ENCODE measurements around the gene C6orf136. TPM values are rescaled to one million over a fixed set of nuclear protein-coding genes. Genes with fewer than 3 reads are reported as not detected.

The C6orf136 gene
- total and polyA plus RNA-seq, 9 of the 15 experiments (the other 6 are each of a cell fraction or from before 2014, with no cell fraction given): 14.1 to 63.1 (median 18.4) TPM

DNA sequence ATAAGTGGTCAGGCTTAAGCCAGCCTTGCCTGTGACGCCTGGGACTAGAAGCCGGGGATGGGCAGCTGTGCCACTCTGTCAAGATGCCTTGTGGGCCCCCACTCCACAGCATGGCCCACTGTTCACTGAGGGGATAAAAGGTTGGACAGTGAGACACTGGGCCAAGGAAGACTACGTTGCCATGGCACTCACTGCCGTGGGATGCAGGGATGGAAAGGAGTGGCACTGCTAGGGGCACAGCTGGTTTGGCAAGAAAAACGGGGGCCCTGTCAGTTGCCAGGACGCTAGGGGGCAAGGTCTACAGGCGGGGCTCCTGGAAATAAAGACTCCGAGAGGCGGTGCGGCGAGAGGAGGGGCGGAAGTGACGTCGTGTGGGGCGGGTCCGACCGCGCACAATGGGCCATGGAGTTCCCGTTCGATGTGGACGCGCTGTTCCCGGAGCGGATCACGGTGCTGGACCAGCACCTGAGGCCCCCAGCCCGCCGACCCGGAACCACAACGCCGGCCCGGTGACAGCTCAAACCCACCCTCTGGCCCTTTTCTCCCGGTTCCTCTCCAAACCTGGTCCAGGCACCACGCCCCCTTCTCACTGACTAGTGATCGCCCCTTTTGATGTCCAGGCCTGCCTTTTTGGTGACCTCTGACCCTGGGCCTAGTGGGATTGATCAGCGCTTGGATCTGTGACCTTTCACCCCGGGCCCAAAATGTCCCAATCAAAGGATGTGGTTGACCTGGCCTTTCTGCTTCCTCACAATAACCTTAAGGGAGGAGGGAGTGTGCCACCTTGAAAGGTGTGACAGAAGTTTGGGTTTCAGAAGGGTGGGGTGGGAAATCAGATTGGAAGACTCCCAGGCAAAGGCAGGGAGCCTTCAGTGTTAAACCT is 20.2 kb upstream of the C6orf136 start, which contains the start of gene ATAT1 (continued):
- TF ChIP-seq ZBTB17 (CRISPR knock-in tag; IDR thresholded peaks at IDR 0.05) (peak; percentile 46; the same call in 1 of the 2 replicates), ESRRB (CRISPR knock-in tag; IDR thresholded peaks at IDR 0.05; ENCODE audit: borderline replicate concordance) (0 out of 2 replicates have a peak, but pooled peaks have one; percentile 15), CBX3 (IDR thresholded peaks at IDR 0.05; ENCODE audit: borderline replicate concordance in 1 of 2, low read length in 2 of 2) (no peak), GABPA (tag; conservative IDR thresholded peaks at IDR 0.05; ENCODE audit: low read depth) (peak; percentile 83), SRSF1 (IDR thresholded peaks at IDR 0.05; ENCODE audit: low read depth, low read length) (0 out of 2 replicates have a peak, but pooled peaks have one; percentile 31), HCFC1 (IDR thresholded peaks at IDR 0.05; ENCODE audit: low read depth, low read length) (no peak; the same call in 1 of the 2 replicates), POU5F1 (IDR thresholded peaks at IDR 0.05; ENCODE audit: borderline replicate concordance, low read depth, low read length, partially characterized antibody) (no peak), SREBF1 (IDR thresholded peaks at IDR 0.05; ENCODE audit: borderline replicate concordance, low read depth, low read length) (no peak), ZFX (CRISPR knock-in tag; IDR thresholded peaks at IDR 0.05) (peak; percentile 51)
- TF ChIP-seq, protein P1, sequence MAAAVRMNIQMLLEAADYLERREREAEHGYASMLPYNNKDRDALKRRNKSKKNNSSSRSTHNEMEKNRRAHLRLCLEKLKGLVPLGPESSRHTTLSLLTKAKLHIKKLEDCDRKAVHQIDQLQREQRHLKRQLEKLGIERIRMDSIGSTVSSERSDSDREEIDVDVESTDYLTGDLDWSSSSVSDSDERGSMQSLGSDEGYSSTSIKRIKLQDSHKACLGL (CRISPR knock-in tag; IDR thresholded peaks at IDR 0.05; ENCODE audit: borderline replicate concordance, poor library complexity, severe bottlenecking): no peak
- TF ChIP-seq, protein P2, sequence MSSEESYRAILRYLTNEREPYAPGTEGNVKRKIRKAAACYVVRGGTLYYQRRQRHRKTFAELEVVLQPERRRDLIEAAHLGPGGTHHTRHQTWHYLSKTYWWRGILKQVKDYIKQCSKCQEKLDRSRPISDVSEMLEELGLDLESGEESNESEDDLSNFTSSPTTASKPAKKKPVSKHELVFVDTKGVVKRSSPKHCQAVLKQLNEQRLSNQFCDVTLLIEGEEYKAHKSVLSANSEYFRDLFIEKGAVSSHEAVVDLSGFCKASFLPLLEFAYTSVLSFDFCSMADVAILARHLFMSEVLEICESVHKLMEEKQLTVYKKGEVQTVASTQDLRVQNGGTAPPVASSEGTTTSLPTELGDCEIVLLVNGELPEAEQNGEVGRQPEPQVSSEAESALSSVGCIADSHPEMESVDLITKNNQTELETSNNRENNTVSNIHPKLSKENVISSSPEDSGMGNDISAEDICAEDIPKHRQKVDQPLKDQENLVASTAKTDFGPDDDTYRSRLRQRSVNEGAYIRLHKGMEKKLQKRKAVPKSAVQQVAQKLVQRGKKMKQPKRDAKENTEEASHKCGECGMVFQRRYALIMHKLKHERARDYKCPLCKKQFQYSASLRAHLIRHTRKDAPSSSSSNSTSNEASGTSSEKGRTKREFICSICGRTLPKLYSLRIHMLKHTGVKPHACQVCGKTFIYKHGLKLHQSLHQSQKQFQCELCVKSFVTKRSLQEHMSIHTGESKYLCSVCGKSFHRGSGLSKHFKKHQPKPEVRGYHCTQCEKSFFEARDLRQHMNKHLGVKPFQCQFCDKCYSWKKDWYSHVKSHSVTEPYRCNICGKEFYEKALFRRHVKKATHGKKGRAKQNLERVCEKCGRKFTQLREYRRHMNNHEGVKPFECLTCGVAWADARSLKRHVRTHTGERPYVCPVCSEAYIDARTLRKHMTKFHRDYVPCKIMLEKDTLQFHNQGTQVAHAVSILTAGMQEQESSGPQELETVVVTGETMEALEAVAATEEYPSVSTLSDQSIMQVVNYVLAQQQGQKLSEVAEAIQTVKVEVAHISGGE (CRISPR knock-in tag; IDR thresholded peaks at IDR 0.05): peak in 2 of 3 experiments; percentile 53 to 66; a peak in 3 of 6 replicates
- TF ChIP-seq, protein P3, sequence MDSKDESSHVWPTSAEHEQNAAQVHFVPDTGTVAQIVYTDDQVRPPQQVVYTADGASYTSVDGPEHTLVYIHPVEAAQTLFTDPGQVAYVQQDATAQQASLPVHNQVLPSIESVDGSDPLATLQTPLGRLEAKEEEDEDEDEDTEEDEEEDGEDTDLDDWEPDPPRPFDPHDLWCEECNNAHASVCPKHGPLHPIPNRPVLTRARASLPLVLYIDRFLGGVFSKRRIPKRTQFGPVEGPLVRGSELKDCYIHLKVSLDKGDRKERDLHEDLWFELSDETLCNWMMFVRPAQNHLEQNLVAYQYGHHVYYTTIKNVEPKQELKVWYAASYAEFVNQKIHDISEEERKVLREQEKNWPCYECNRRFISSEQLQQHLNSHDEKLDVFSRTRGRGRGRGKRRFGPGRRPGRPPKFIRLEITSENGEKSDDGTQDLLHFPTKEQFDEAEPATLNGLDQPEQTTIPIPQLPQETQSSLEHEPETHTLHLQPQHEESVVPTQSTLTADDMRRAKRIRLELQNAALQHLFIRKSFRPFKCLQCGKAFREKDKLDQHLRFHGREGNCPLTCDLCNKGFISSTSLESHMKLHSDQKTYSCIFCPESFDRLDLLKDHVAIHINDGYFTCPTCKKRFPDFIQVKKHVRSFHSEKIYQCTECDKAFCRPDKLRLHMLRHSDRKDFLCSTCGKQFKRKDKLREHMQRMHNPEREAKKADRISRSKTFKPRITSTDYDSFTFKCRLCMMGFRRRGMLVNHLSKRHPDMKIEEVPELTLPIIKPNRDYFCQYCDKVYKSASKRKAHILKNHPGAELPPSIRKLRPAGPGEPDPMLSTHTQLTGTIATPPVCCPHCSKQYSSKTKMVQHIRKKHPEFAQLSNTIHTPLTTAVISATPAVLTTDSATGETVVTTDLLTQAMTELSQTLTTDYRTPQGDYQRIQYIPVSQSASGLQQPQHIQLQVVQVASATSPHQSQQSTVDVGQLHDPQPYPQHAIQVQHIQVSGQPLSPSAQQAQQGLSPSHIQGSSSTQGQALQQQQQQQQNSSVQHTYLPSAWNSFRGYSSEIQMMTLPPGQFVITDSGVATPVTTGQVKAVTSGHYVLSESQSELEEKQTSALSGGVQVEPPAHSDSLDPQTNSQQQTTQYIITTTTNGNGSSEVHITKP (IDR thresholded peaks at IDR 0.05; ENCODE audit: partially characterized antibody): no peak
- TF ChIP-seq, protein P4, sequence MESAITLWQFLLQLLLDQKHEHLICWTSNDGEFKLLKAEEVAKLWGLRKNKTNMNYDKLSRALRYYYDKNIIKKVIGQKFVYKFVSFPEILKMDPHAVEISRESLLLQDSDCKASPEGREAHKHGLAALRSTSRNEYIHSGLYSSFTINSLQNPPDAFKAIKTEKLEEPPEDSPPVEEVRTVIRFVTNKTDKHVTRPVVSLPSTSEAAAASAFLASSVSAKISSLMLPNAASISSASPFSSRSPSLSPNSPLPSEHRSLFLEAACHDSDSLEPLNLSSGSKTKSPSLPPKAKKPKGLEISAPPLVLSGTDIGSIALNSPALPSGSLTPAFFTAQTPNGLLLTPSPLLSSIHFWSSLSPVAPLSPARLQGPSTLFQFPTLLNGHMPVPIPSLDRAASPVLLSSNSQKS (CRISPR knock-in tag; IDR thresholded peaks at IDR 0.05): no peak
- TF ChIP-seq, protein P5, sequence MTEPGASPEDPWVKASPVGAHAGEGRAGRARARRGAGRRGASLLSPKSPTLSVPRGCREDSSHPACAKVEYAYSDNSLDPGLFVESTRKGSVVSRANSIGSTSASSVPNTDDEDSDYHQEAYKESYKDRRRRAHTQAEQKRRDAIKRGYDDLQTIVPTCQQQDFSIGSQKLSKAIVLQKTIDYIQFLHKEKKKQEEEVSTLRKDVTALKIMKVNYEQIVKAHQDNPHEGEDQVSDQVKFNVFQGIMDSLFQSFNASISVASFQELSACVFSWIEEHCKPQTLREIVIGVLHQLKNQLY (CRISPR knock-in tag; conservative IDR thresholded peaks at IDR 0.05): 0 out of 4 replicates have a peak, but pooled peaks of 1 of the 2 experiments have one; percentile 39

All from K562 (cell line).